ENCODE data around the gene SZT2. TPM values are rescaled to one million over a fixed set of nuclear protein-coding genes. Genes with fewer than 3 reads are reported as not detected.
"Not testable (repeated sequence)": the region's sequence is repeated elsewhere in the genome, so short reads cannot be mapped to it uniquely, and the experiment has no call there.

Gene SZT2
- polyA plus RNA-seq, 4 donors: 8.9 to 23.7 (median 19.0) TPM

- Histone ChIP-seq H3K27ac (ENCODE audit: low read depth in 1 of 3, low read length in 2 of 3) (no peak overlapping the region), H3K4me1 (ENCODE audit: control insufficient read depth in 3 of 3, insufficient read depth in 2 of 3, low read depth in 1 of 3, low read length in 2 of 3) (peaks cover 3 to 20% (median 5%) of the 10 kb centered on the region in 3 donors), H3K27me3 (ENCODE audit: control insufficient read depth in 3 of 3, insufficient read depth in 3 of 3, low read length in 3 of 3) (no peaks in the 10 kb centered on the region), H3K9me3 (ENCODE audit: control insufficient read depth in 2 of 2, insufficient read depth in 1 of 2, low read depth in 1 of 2, low read length in 1 of 2) (no peaks in the 10 kb centered on the region), H3K36me3 (ENCODE audit: control insufficient read depth in 3 of 3, insufficient read depth in 2 of 3, low read depth in 1 of 3, low read length in 3 of 3) (peaks cover 14 to 44% (median 16%) of the 10 kb centered on the region in 3 donors), H3K4me3 (ENCODE audit: low read depth in 1 of 3, low read length in 3 of 3) (no peak overlapping the region)
- WGBS, 3 donors: 96 to 99% (median 97%) methylated on average over 6 of the region's 6 CpGs
- no peak for DNase-seq
- no peak for FAIRE-seq
Observed at GRCh38 chr1:43404353-43404752, 14.7 kb downstream of the SZT2 start.

GRCh38 chr1:43405219-43405875 lies 15.6 kb downstream of the SZT2 start:
- H3K4me3 ChIP-seq (ENCODE audit: low read depth in 1 of 3, low read length in 3 of 3): no peak overlapping the region
- H3K27me3 ChIP-seq (ENCODE audit: control insufficient read depth in 3 of 3, insufficient read depth in 3 of 3, low read length in 3 of 3): no peaks in the 10 kb centered on the region
- peaks cover 3 to 20% (median 5%) of the 10 kb centered on the region in 3 donors for H3K4me1 ChIP-seq (ENCODE audit: control insufficient read depth in 3 of 3, insufficient read depth in 2 of 3, low read depth in 1 of 3, low read length in 2 of 3)
- no peak for FAIRE-seq
- peaks cover 14 to 44% (median 16%) of the 10 kb centered on the region in 3 donors for H3K36me3 ChIP-seq (ENCODE audit: control insufficient read depth in 3 of 3, insufficient read depth in 2 of 3, low read depth in 1 of 3, low read length in 3 of 3)
- DNase-seq: peak; percentile 84 to 85
- peak overlapping the region in 1 of 3 donors; percentile 19 for H3K27ac ChIP-seq (ENCODE audit: low read depth in 1 of 3, low read length in 2 of 3)
- 30 to 61% (median 55%) methylated on average over 6 of the region's 6 CpGs for WGBS, 3 donors
- H3K9me3 ChIP-seq (ENCODE audit: control insufficient read depth in 2 of 2, insufficient read depth in 1 of 2, low read depth in 1 of 2, low read length in 1 of 2): no peaks in the 10 kb centered on the region

GRCh38 chr1:43405876-43406234 lies 16.2 kb downstream of the SZT2 start:
- FAIRE-seq (no peak), DNase-seq (peak in 1 of 2 donors; percentile 12)
- peaks cover 14 to 44% (median 16%) of the 10 kb centered on the region in 3 donors for H3K36me3 ChIP-seq (ENCODE audit: control insufficient read depth in 3 of 3, insufficient read depth in 2 of 3, low read depth in 1 of 3, low read length in 3 of 3)
- peaks cover 3 to 20% (median 5%) of the 10 kb centered on the region in 3 donors for H3K4me1 ChIP-seq (ENCODE audit: control insufficient read depth in 3 of 3, insufficient read depth in 2 of 3, low read depth in 1 of 3, low read length in 2 of 3)
- H3K27me3 ChIP-seq (ENCODE audit: control insufficient read depth in 3 of 3, insufficient read depth in 3 of 3, low read length in 3 of 3): no peaks in the 10 kb centered on the region
- H3K27ac ChIP-seq (ENCODE audit: low read depth in 1 of 3, low read length in 2 of 3): peak overlapping the region in 1 of 3 donors; percentile 19
- H3K4me3 ChIP-seq (ENCODE audit: low read depth in 1 of 3, low read length in 3 of 3): no peak overlapping the region
- H3K9me3 ChIP-seq (ENCODE audit: control insufficient read depth in 2 of 2, insufficient read depth in 1 of 2, low read depth in 1 of 2, low read length in 1 of 2): no peaks in the 10 kb centered on the region
- WGBS, 3 donors: 31 to 68% (median 50%) methylated on average over 2 of the region's 2 CpGs

GRCh38 chr1:43410571-43410970 lies 20.9 kb downstream of the SZT2 start:
- no peak for FAIRE-seq
- WGBS, 3 donors: 84 to 94% (median 92%) methylated on average over 3 of the region's 3 CpGs
- Histone ChIP-seq H3K4me3 (ENCODE audit: low read depth in 1 of 3, low read length in 3 of 3) (no peak overlapping the region), H3K27ac (ENCODE audit: low read depth in 1 of 3, low read length in 2 of 3) (no peak overlapping the region), H3K4me1 (ENCODE audit: control insufficient read depth in 3 of 3, insufficient read depth in 2 of 3, low read depth in 1 of 3, low read length in 2 of 3) (peaks cover 0 to 14% (median under 1%) of the 10 kb centered on the region in 3 donors), H3K9me3 (ENCODE audit: control insufficient read depth in 2 of 2, insufficient read depth in 1 of 2, low read depth in 1 of 2, low read length in 1 of 2) (no peaks in the 10 kb centered on the region), H3K27me3 (ENCODE audit: control insufficient read depth in 3 of 3, insufficient read depth in 3 of 3, low read length in 3 of 3) (no peaks in the 10 kb centered on the region), H3K36me3 (ENCODE audit: control insufficient read depth in 3 of 3, insufficient read depth in 2 of 3, low read depth in 1 of 3, low read length in 3 of 3) (peaks cover 6 to 38% (median 8%) of the 10 kb centered on the region in 3 donors)
- no peak for DNase-seq

- H3K4me1 ChIP-seq (ENCODE audit: control insufficient read depth in 3 of 3, insufficient read depth in 2 of 3, low read depth in 1 of 3, low read length in 2 of 3); H3K27ac ChIP-seq (ENCODE audit: low read depth in 1 of 3, low read length in 2 of 3); FAIRE-seq; DNase-seq; H3K4me3 ChIP-seq (ENCODE audit: low read depth in 1 of 3, low read length in 3 of 3); H3K9me3 ChIP-seq (ENCODE audit: control insufficient read depth in 2 of 2, insufficient read depth in 1 of 2, low read depth in 1 of 2, low read length in 1 of 2); H3K27me3 ChIP-seq (ENCODE audit: control insufficient read depth in 3 of 3, insufficient read depth in 3 of 3, low read length in 3 of 3): not testable (repeated sequence)
- H3K36me3 ChIP-seq (ENCODE audit: control insufficient read depth in 3 of 3, insufficient read depth in 2 of 3, low read depth in 1 of 3, low read length in 3 of 3): peaks cover 2 to 34% (median 15%) of the 10 kb centered on the region in 3 donors
- 95 to 97% (median 96%) methylated on average over 1 of the region's 1 CpG for WGBS, 3 donors
Observed at GRCh38 chr1:43413426-43413825, 23.7 kb downstream of the SZT2 start.

- Histone ChIP-seq H3K9me3 (ENCODE audit: control insufficient read depth in 2 of 2, insufficient read depth in 1 of 2, low read depth in 1 of 2, low read length in 1 of 2) (no peaks in the 10 kb centered on the region), H3K4me1 (ENCODE audit: control insufficient read depth in 3 of 3, insufficient read depth in 2 of 3, low read depth in 1 of 3, low read length in 2 of 3) (no peaks in the 10 kb centered on the region), H3K4me3 (ENCODE audit: low read depth in 1 of 3, low read length in 3 of 3) (no peak overlapping the region), H3K27ac (ENCODE audit: low read depth in 1 of 3, low read length in 2 of 3) (no peak overlapping the region), H3K27me3 (ENCODE audit: control insufficient read depth in 3 of 3, insufficient read depth in 3 of 3, low read length in 3 of 3) (no peaks in the 10 kb centered on the region), H3K36me3 (ENCODE audit: control insufficient read depth in 3 of 3, insufficient read depth in 2 of 3, low read depth in 1 of 3, low read length in 3 of 3) (peaks cover 9 to 42% (median 22%) of the 10 kb centered on the region in 3 donors)
- no peak for FAIRE-seq
- 82 to 92% (median 92%) methylated on average over 5 of the region's 5 CpGs for WGBS, 3 donors
- peak; percentile 61 to 69 for DNase-seq
Observed at GRCh38 chr1:43414634-43415223, 25.0 kb downstream of the SZT2 start.

GRCh38 chr1:43415901-43416300 lies 26.2 kb downstream of the SZT2 start:
- no peak overlapping the region for H3K27ac ChIP-seq (ENCODE audit: low read depth in 1 of 3, low read length in 2 of 3)
- WGBS, 3 donors: 80 to 84% (median 82%) methylated on average over 5 of the region's 5 CpGs
- H3K4me3 ChIP-seq (ENCODE audit: low read depth in 1 of 3, low read length in 3 of 3): no peak overlapping the region
- H3K9me3 ChIP-seq (ENCODE audit: control insufficient read depth in 2 of 2, insufficient read depth in 1 of 2, low read depth in 1 of 2, low read length in 1 of 2): no peaks in the 10 kb centered on the region
- no peak for DNase-seq
- peaks cover 17 to 52% (median 33%) of the 10 kb centered on the region in 3 donors for H3K36me3 ChIP-seq (ENCODE audit: control insufficient read depth in 3 of 3, insufficient read depth in 2 of 3, low read depth in 1 of 3, low read length in 3 of 3)
- FAIRE-seq: no peak
- no peaks in the 10 kb centered on the region for H3K4me1 ChIP-seq (ENCODE audit: control insufficient read depth in 3 of 3, insufficient read depth in 2 of 3, low read depth in 1 of 3, low read length in 2 of 3)
- no peaks in the 10 kb centered on the region for H3K27me3 ChIP-seq (ENCODE audit: control insufficient read depth in 3 of 3, insufficient read depth in 3 of 3, low read length in 3 of 3)

GRCh38 chr1:43418858-43419257 lies 29.2 kb downstream of the SZT2 start:
- H3K4me3 ChIP-seq (ENCODE audit: low read depth in 1 of 3, low read length in 3 of 3): no peak overlapping the region
- WGBS, 3 donors: 83 to 87% (median 86%) methylated on average over 4 of the region's 4 CpGs
- H3K27me3 ChIP-seq (ENCODE audit: control insufficient read depth in 3 of 3, insufficient read depth in 3 of 3, low read length in 3 of 3): no peaks in the 10 kb centered on the region
- H3K9me3 ChIP-seq (ENCODE audit: control insufficient read depth in 2 of 2, insufficient read depth in 1 of 2, low read depth in 1 of 2, low read length in 1 of 2): peaks cover 0 to 5% of the 10 kb centered on the region in 2 donors
- FAIRE-seq (no peak), DNase-seq (no peak)
- peaks cover 27 to 71% (median 41%) of the 10 kb centered on the region in 3 donors for H3K36me3 ChIP-seq (ENCODE audit: control insufficient read depth in 3 of 3, insufficient read depth in 2 of 3, low read depth in 1 of 3, low read length in 3 of 3)
- no peak overlapping the region for H3K27ac ChIP-seq (ENCODE audit: low read depth in 1 of 3, low read length in 2 of 3)
- H3K4me1 ChIP-seq (ENCODE audit: control insufficient read depth in 3 of 3, insufficient read depth in 2 of 3, low read depth in 1 of 3, low read length in 2 of 3): no peaks in the 10 kb centered on the region
